K562 (cell line): ENCODE results near the gene ACO2. TPM values are rescaled to one million over a fixed set of nuclear protein-coding genes. Genes with fewer than 3 reads are reported as not detected.
A peak's percentile ranks its signal among the peaks of the same experiment; 100 is the strongest.

ENCODE experiments used
- ARHGAP35 ChIP-seq: fragments of 450-650 bp; IDR thresholded peaks from 2 replicates; pipeline ENCODE4 v1.6.1; 2018; ENCODE audit not compliant: partially characterized antibody
- CREM ChIP-seq: IDR thresholded peaks from 2 replicates; pipeline ENCODE4 v1.6.1; 2014; ENCODE audit warnings: antibody characterized with exemption, low read depth
- EGR1 ChIP-seq: fragments of 450-650 bp; conservative IDR thresholded peaks from 2 replicates; pipeline ENCODE4 v1.6.1; 2017; ENCODE audit warnings: mild to moderate bottlenecking
- FOSL1 ChIP-seq: fragments of 200-800 bp; sonication (Bioruptor generic); conservative IDR thresholded peaks from 2 replicates; pipeline ENCODE4 v1.6.1; 2016; ENCODE audit warnings: missing genetic modification characterization, missing compliant biosample characterization
- FOXK1 ChIP-seq: sonication (generic); formaldehyde crosslinking; IDR thresholded peaks from 2 replicates; pipeline ENCODE4 v1.8.0; 2022; ENCODE audit warnings: missing genetic modification reagents, mild to moderate bottlenecking, borderline replicate concordance
- KLF13 ChIP-seq: fragments of 450-650 bp; IDR thresholded peaks from 2 replicates; pipeline ENCODE4 v1.6.1; 2016; ENCODE audit warnings: missing genetic modification characterization, low read depth, mild to moderate bottlenecking, missing compliant biosample characterization, moderate library complexity, borderline replicate concordance
- NEUROD1 ChIP-seq: fragments of 150-350 bp; IDR thresholded peaks from 2 replicates; pipeline ENCODE4 v1.6.1; 2014; ENCODE audit warnings: borderline replicate concordance, low read length, low read depth; ENCODE audit not compliant: partially characterized antibody
- NR3C1 ChIP-seq: sonication (generic); formaldehyde crosslinking; IDR thresholded peaks from 2 replicates; pipeline ENCODE4 v1.8.1; 2022; ENCODE audit warnings: missing genetic modification reagents
- POLR2B ChIP-seq: fragments of 450-650 bp; IDR thresholded peaks from 2 replicates; pipeline ENCODE4 v1.6.1; 2018; ENCODE audit warnings: low read depth; ENCODE audit not compliant: partially characterized antibody
- POLR2G ChIP-seq: fragments of 200-400 bp; formaldehyde crosslinking; IDR thresholded peaks from 2 replicates; pipeline ENCODE4 v1.6.1; 2017; ENCODE audit warnings: low read depth, mild to moderate bottlenecking, antibody characterized with exemption, low read length, moderate library complexity
- RBM14 ChIP-seq: fragments of 200-400 bp; formaldehyde crosslinking; IDR thresholded peaks from 2 replicates; pipeline ENCODE4 v1.6.1; 2018; ENCODE audit warnings: low read depth, mild to moderate bottlenecking, low read length, moderate library complexity, borderline replicate concordance; ENCODE audit not compliant: insufficient read depth
- RUNX1 ChIP-seq: sonication (generic); IDR thresholded peaks from 2 replicates; pipeline ENCODE4 v1.6.1; 2016; ENCODE audit warnings: antibody characterized with exemption, low read depth
- STAG1 ChIP-seq: sonication (generic); formaldehyde crosslinking; IDR thresholded peaks from 2 replicates; pipeline ENCODE4 v1.5.0; 2020; ENCODE audit warnings: missing genetic modification reagents, borderline replicate concordance
- TBL1XR1 ChIP-seq, 2 experiments: IDR thresholded peaks; 2 replicates each; pipeline ENCODE4 v1.6.1; 2012; ENCODE audit warnings: improper control_type of control experiment in 2 of 2, low read length in 2 of 2, mild to moderate bottlenecking in 1 of 2
- polyA plus RNA-seq, 8 experiments: library from polyadenylated mRNA; depleted of rRNA in 4 of 8; stranded (reverse) in 5 of 8; unstranded in 3 of 8; fragments of >200 nt; fragmentation: Nextera tagmentation in 2 of 8; fragmentation: Illumina TruSeq in 1 of 8; extraction: Ambion mirVana in 2 of 8; extraction: Trizol in 1 of 8; gene quantifications; 2 replicates each; pipeline versions ENCODE4 v1.2.1 to v1.2.3, GENCODE V29; 2011 to 2014; ENCODE audit warnings: inconsistent platforms in 1 of 8, missing spikeins in 1 of 8
- total RNA-seq, 7 experiments: library from RNA; depleted of rRNA in 6 of 7; stranded (reverse); fragments of >200 nt in 6 of 7; fragmentation: Illumina TruSeq in 2 of 7; extraction: Trizol in 2 of 7; gene quantifications; 2 replicates each; pipeline versions ENCODE4 v1.2.1 to v1.2.3, GENCODE V29; 2011 to 2021; ENCODE audit warnings: low replicate concordance in 1 of 7
- TF ChIP-seq, protein P1 (sequence below): fragments of 450-650 bp; IDR thresholded peaks from 2 replicates; pipeline ENCODE4 v1.6.1; 2016; ENCODE audit warnings: antibody characterized with exemption
- TF ChIP-seq, protein P2 (sequence below): fragments of 450-650 bp; IDR thresholded peaks from 2 replicates; pipeline ENCODE4 v1.6.1; 2018; ENCODE audit not compliant: partially characterized antibody
- TF ChIP-seq, protein P3 (sequence below): sonication (generic); formaldehyde crosslinking; IDR thresholded peaks from 2 replicates; pipeline ENCODE4 v1.8.1; 2023; ENCODE audit warnings: mild to moderate bottlenecking, missing genetic modification reagents, moderate library complexity
- TF ChIP-seq, protein P4 (sequence below), 2 experiments: fragments of 450-650 bp; IDR thresholded peaks; 2 replicates each; pipeline ENCODE4 v1.6.1; 2016

The ACO2 gene
- total and polyA plus RNA-seq, 9 of the 15 experiments (the other 6 are each of a cell fraction or from before 2014, with no cell fraction given) = 16.2 to 119 (median 43.2) TPM

DNA sequence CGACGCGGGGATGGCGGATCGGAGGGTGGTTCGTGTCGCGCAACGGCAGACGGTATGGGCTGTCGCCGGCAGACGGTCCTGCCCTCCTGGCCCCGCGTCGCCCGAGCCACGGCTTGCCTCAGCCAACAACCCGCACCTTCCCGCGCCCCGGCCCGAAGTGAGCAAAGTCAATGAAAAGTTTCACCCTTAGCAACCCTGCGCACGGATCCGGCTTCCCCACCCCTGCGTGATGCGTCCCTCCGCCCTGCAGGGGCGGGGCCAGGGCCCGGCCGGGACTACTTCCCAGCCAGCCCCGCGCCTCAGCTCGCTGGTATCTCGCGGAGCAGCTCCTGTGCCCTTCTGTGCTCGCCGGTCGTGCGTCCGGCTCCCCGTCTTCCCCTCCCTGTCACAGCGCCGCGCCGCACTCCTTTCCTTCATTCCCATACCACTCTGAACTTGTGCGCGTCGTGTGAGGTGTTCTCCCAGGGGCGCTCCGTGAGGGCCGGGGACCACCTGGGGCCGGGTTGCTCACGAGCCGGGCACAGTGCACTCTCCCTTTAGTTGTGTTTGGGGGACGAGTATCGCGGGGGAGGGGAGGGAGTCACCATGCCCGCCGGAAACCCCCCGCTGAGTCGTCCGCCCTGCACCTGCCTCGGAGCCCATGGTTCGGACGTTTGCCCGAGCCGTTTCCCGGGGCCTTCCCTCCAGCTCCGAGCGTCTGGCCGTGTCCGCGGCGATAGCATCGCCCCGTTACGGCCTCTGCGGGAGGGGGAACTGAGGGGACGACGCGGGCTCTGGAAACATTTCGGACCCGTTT lies 22.1 kb upstream of the ACO2 start, which contains the start of gene TOB2 (continued):
- peak; percentile 33 for TF ChIP-seq EGR1
- no peak for TF ChIP-seq ARHGAP35
- TF ChIP-seq CREM = peak; percentile 91
- TF ChIP-seq RBM14 = 0 out of 2 replicates have a peak, but pooled peaks have one; percentile 31
- TF ChIP-seq TBL1XR1 (IDR thresholded peaks at IDR 0.05; ENCODE audit: low read length in 2 of 2) = peak; percentile 72 to 79
- TF ChIP-seq RUNX1 = peak; percentile 47; the same call in 1 of the 2 replicates
- TF ChIP-seq POLR2G = peak; percentile 96
- TF ChIP-seq, protein P1, sequence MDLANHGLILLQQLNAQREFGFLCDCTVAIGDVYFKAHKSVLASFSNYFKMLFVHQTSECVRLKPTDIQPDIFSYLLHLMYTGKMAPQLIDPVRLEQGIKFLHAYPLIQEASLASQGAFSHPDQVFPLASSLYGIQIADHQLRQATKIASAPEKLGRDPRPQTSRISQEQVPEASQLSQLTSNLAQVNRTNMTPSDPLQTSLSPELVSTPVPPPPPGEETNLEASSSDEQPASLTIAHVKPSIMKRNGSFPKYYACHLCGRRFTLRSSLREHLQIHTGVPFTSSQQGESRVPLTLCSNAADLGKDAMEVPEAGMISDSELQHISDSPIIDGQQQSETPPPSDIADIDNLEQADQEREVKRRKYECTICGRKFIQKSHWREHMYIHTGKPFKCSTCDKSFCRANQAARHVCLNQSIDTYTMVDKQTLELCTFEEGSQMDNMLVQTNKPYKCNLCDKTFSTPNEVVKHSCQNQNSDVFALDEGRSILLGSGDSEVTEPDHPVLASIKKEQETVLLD = peak; percentile 39; the same call in 1 of the 2 replicates
- TF ChIP-seq NEUROD1 = peak; percentile 25
- TF ChIP-seq FOXK1 (CRISPR knock-in tag) = peak; percentile 85; the same call in 1 of the 2 replicates
- peak; percentile 44; the same call in 1 of the 2 replicates for TF ChIP-seq FOSL1 (tag)
- TF ChIP-seq, protein P2, sequence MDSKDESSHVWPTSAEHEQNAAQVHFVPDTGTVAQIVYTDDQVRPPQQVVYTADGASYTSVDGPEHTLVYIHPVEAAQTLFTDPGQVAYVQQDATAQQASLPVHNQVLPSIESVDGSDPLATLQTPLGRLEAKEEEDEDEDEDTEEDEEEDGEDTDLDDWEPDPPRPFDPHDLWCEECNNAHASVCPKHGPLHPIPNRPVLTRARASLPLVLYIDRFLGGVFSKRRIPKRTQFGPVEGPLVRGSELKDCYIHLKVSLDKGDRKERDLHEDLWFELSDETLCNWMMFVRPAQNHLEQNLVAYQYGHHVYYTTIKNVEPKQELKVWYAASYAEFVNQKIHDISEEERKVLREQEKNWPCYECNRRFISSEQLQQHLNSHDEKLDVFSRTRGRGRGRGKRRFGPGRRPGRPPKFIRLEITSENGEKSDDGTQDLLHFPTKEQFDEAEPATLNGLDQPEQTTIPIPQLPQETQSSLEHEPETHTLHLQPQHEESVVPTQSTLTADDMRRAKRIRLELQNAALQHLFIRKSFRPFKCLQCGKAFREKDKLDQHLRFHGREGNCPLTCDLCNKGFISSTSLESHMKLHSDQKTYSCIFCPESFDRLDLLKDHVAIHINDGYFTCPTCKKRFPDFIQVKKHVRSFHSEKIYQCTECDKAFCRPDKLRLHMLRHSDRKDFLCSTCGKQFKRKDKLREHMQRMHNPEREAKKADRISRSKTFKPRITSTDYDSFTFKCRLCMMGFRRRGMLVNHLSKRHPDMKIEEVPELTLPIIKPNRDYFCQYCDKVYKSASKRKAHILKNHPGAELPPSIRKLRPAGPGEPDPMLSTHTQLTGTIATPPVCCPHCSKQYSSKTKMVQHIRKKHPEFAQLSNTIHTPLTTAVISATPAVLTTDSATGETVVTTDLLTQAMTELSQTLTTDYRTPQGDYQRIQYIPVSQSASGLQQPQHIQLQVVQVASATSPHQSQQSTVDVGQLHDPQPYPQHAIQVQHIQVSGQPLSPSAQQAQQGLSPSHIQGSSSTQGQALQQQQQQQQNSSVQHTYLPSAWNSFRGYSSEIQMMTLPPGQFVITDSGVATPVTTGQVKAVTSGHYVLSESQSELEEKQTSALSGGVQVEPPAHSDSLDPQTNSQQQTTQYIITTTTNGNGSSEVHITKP = peak; percentile 82
- peak; percentile 97 for TF ChIP-seq POLR2B
- TF ChIP-seq, protein P3, sequence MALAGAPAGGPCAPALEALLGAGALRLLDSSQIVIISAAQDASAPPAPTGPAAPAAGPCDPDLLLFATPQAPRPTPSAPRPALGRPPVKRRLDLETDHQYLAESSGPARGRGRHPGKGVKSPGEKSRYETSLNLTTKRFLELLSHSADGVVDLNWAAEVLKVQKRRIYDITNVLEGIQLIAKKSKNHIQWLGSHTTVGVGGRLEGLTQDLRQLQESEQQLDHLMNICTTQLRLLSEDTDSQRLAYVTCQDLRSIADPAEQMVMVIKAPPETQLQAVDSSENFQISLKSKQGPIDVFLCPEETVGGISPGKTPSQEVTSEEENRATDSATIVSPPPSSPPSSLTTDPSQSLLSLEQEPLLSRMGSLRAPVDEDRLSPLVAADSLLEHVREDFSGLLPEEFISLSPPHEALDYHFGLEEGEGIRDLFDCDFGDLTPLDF (CRISPR knock-in tag) = peak; percentile 83; the same call in 1 of the 2 replicates
- TF ChIP-seq, protein P4, sequence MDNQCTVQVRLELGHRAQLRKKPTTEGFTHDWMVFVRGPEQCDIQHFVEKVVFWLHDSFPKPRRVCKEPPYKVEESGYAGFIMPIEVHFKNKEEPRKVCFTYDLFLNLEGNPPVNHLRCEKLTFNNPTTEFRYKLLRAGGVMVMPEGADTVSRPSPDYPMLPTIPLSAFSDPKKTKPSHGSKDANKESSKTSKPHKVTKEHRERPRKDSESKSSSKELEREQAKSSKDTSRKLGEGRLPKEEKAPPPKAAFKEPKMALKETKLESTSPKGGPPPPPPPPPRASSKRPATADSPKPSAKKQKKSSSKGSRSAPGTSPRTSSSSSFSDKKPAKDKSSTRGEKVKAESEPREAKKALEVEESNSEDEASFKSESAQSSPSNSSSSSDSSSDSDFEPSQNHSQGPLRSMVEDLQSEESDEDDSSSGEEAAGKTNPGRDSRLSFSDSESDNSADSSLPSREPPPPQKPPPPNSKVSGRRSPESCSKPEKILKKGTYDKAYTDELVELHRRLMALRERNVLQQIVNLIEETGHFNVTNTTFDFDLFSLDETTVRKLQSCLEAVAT (IDR thresholded peaks at IDR 0.05) = peak in 1 of 2 experiments; percentile 83; a peak in 3 of 4 replicates
- TF ChIP-seq STAG1 (CRISPR knock-in tag) = no peak; the same call in 1 of the 2 replicates
- peak; percentile 62; the same call in 1 of the 2 replicates for TF ChIP-seq NR3C1 (CRISPR knock-in tag)
- peak; percentile 44; the same call in 1 of the 2 replicates for TF ChIP-seq KLF13
